Sigmoid colon (tissue), 7 donors: ENCODE data around the gene IQCE. TPM values are rescaled to one million over a fixed set of nuclear protein-coding genes. Genes with fewer than 3 reads are reported as not detected.

Experiments
- DNase-seq: peaks from one replicate; pipeline ENCODE4 v3.0.0-alpha.2; 2019
- H3K27ac ChIP-seq, 4 donors: fragments of 200-600 bp; sonication (generic); one replicate each; pipeline ENCODE4 v1.5.1; 2016 to 2019; ENCODE audit warnings: mild to moderate bottlenecking in 1 of 4
- H3K27me3 ChIP-seq, 3 donors: fragments of 200-600 bp; sonication (generic); one replicate each; pipeline ENCODE4 v1.5.1; 2019; ENCODE audit warnings: mild to moderate bottlenecking in 1 of 3
- H3K36me3 ChIP-seq, 4 donors: fragments of 200-600 bp; sonication (generic); one replicate each; pipeline ENCODE4 v1.5.1; 2016 to 2019
- H3K4me1 ChIP-seq, 4 donors: fragments of 200-600 bp; sonication (generic); one replicate each; pipeline ENCODE4 v1.5.1; 2017 to 2019
- H3K4me3 ChIP-seq, 4 donors: fragments of 200-600 bp; sonication (generic); one replicate each; pipeline ENCODE4 v1.5.1; 2017 to 2019; ENCODE audit warnings: mild to moderate bottlenecking in 2 of 4, moderate library complexity in 1 of 4
- H3K9me3 ChIP-seq, 4 donors: fragments of 200-600 bp in 3 of 4; sonication (generic) in 3 of 4; one replicate each; pipeline versions ENCODE4 v1.5.1 to v1.6.1; 2013 to 2019
- EP300 ChIP-seq, 4 donors: sonication (generic); formaldehyde crosslinking; IDR thresholded peaks; one replicate each; pipeline ENCODE4 v1.6.1; 2017; ENCODE audit warnings: antibody characterized with exemption in 4 of 4
- POLR2A ChIP-seq, 2 donors: fragments of 450-650 bp; IDR thresholded peaks; one replicate each; pipeline ENCODE4 v1.6.1; 2016; ENCODE audit warnings: antibody characterized with exemption in 2 of 2, mild to moderate bottlenecking in 2 of 2, moderate library complexity in 2 of 2
- POLR2AphosphoS5 ChIP-seq, 4 donors: sonication (generic); formaldehyde crosslinking; IDR thresholded peaks; one replicate each; pipeline ENCODE4 v1.6.1; 2017; ENCODE audit warnings: antibody characterized with exemption in 4 of 4
- WGBS, 2 donors: extraction: QIAGEN DNeasy Blood & Tissue Kit; methylation state at CpG; one replicate each; pipeline ENCODE4 v1.1.7; 2013; 5-methylcytosine and 5-hydroxymethylcytosine counted together
- intact Hi-C: fragments of 100-400 bp; cut with DNase I; formaldehyde crosslinking; loops from one replicate; pipeline ENCODE4 v1.15.1; 2023
- polyA plus RNA-seq, 3 donors: library from polyadenylated mRNA; stranded (reverse); fragments of 200-250 nt; gene quantifications; one replicate each; pipeline ENCODE4 v1.2.3, GENCODE V29; 2013
- total RNA-seq, 4 donors: library from RNA; depleted of rRNA; stranded (reverse); fragments of >200 nt; gene quantifications; one replicate each; pipeline ENCODE4 v1.1.0, GENCODE V29; 2016
- TF ChIP-seq, protein P1 (sequence below), 4 experiments: fragments of 450-650 bp in 3 of 4; fragments of 200-600 bp in 1 of 4; IDR thresholded peaks; one replicate each; pipeline ENCODE4 v1.5.1; 2016 to 2019; ENCODE audit warnings: antibody characterized with exemption in 4 of 4, mild to moderate bottlenecking in 3 of 4, moderate library complexity in 2 of 4
- donor health status: healthy with polysubstance abuse.
- donor health status: Bipolar disorder and iron deficiency.
- donor health status: healthy.

IQCE gene
- total and polyA plus RNA-seq, 7 donors = 6.4 to 22.4 (median 9.6) TPM

DNA sequence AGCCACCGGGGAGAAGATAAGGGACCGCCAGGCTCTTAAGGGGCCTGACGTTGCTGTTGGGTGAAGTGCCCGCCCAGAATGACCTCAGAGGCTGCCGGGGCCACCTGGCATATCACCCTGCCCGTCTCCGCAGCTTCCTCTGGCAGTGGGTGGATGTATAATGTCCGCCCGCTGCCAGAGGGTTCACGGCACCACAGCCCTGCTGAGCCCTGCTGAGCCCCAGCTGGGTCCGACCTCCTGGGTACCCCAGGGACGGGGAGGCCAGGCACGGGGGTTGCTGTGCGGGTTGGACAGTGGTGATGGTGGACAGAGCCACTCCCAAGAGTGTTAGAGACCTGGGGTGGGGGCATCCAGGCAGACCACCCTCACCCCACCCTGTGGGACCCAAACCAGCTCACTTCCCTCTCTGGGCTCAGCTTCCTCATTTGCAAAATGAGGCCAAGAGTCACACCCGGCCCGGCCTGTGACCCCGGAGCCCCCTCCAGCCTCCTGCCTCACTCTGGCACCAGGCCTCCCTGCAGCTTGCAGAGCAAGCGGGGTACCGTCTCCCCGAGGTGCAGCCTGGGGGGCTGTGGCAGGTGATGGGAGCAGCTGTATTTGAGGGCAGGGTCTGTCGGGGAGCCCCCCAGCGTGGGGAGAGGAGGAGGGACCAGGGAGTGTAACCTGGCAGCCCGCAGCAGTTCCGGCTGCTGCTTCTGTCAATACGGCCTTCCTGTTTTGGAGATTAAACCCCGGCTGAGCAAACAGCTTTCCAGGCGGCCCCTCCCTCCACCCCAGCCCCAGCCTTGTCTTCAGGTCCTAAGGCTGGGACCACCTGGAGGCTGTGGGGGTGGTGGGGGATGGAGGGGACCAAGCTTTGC, 47.6 kb upstream of the IQCE start:
- Histone ChIP-seq H3K4me1 (peaks cover 0 to 16% (median 10%) of the 10 kb centered on the region in 4 donors), H3K27ac (peak overlapping the region; percentile 15 to 49 (median 32)), H3K36me3 (no peaks in the 10 kb centered on the region), H3K4me3 (no peak overlapping the region), H3K9me3 (no peaks in the 10 kb centered on the region), H3K27me3 (no peaks in the 10 kb centered on the region)
- intact Hi-C loops = no loop called here
- 13 to 19% methylated on average over 27 of the region's 27 CpGs for WGBS, 2 donors
- TF ChIP-seq EP300 (IDR thresholded peaks at IDR 0.05) = no peak
- no peak for DNase-seq

DNA sequence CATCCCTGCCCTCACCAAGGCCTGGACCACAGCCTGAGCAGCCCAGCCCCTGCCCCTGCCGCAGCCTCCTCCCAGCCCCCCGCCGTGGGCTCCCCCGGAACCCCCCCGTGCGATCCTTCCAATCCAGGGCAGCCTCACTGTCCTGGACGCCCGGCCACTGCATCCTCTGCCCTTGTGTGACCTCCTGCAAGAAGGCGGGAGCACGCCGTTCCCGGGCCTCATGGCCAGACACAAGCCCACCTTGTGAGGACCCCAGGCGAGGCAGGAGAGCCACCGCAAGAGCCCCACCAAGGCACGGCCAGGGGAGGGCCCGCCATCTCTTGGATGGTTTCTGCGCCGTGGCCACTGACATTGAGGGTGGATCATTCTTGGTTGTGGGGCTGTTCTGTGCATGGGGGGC, 47.0 kb upstream of the IQCE start:
- WGBS, 2 donors = 20 to 34% methylated on average over 18 of the region's 18 CpGs

DNA sequence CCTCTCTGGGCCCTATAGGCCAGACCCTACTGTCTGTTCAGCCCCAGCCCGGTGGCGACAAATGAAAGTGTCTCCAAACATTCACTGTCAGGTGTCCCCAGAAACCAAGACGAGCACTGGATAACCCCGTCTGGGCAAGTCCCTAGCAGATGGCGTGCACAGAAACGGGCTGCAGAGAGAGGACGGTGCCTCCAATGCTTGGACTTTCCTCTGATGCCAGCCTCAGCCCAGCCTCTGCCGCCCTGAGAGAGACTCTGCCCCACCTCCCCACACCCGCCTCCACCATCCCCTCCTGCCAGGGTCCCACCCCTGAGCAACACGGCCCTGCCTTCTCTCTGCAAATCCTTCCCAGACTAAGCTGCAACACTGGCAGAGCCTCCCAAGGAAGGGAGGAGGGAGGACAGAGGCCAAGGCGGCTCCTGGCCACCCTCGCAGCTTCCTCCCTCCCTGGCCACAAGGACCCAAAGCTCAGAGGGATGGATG, 46.6 kb upstream of the IQCE start:
- intact Hi-C loops = no loop called here
- Histone ChIP-seq H3K9me3 (no peaks in the 10 kb centered on the region), H3K27ac (peak overlapping the region in 2 of 4 donors; percentile 37 to 49), H3K27me3 (no peaks in the 10 kb centered on the region), H3K4me1 (peaks cover 0 to 16% (median 10%) of the 10 kb centered on the region in 4 donors), H3K36me3 (no peaks in the 10 kb centered on the region), H3K4me3 (no peak overlapping the region)
- WGBS, 2 donors = 9 to 30% methylated on average over 12 of the region's 12 CpGs
- DNase-seq = no peak
- TF ChIP-seq POLR2A (IDR thresholded peaks at IDR 0.05) (no peak), EP300 (IDR thresholded peaks at IDR 0.05) (no peak), POLR2AphosphoS5 (IDR thresholded peaks at IDR 0.05) (no peak)
- TF ChIP-seq, protein P1, sequence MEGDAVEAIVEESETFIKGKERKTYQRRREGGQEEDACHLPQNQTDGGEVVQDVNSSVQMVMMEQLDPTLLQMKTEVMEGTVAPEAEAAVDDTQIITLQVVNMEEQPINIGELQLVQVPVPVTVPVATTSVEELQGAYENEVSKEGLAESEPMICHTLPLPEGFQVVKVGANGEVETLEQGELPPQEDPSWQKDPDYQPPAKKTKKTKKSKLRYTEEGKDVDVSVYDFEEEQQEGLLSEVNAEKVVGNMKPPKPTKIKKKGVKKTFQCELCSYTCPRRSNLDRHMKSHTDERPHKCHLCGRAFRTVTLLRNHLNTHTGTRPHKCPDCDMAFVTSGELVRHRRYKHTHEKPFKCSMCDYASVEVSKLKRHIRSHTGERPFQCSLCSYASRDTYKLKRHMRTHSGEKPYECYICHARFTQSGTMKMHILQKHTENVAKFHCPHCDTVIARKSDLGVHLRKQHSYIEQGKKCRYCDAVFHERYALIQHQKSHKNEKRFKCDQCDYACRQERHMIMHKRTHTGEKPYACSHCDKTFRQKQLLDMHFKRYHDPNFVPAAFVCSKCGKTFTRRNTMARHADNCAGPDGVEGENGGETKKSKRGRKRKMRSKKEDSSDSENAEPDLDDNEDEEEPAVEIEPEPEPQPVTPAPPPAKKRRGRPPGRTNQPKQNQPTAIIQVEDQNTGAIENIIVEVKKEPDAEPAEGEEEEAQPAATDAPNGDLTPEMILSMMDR (IDR thresholded peaks at IDR 0.05) = no peak

More for the DNA sequence above, 47.0 kb upstream of the IQCE start:
- no peaks in the 10 kb centered on the region for H3K27me3 ChIP-seq
- DNase-seq = no peak
- no peaks in the 10 kb centered on the region for H3K9me3 ChIP-seq
- intact Hi-C loops = no loop called here
- peaks cover 0 to 16% (median 10%) of the 10 kb centered on the region in 4 donors for H3K4me1 ChIP-seq
- no peaks in the 10 kb centered on the region for H3K36me3 ChIP-seq
- H3K27ac ChIP-seq = peak overlapping the region in 3 of 4 donors; percentile 15 to 49 (median 37)
- TF ChIP-seq POLR2AphosphoS5 (IDR thresholded peaks at IDR 0.05) (no peak), POLR2A (IDR thresholded peaks at IDR 0.05) (no peak), EP300 (IDR thresholded peaks at IDR 0.05) (no peak)
- TF ChIP-seq, protein P1 (IDR thresholded peaks at IDR 0.05) = no peak
- H3K4me3 ChIP-seq = no peak overlapping the region

DNA sequence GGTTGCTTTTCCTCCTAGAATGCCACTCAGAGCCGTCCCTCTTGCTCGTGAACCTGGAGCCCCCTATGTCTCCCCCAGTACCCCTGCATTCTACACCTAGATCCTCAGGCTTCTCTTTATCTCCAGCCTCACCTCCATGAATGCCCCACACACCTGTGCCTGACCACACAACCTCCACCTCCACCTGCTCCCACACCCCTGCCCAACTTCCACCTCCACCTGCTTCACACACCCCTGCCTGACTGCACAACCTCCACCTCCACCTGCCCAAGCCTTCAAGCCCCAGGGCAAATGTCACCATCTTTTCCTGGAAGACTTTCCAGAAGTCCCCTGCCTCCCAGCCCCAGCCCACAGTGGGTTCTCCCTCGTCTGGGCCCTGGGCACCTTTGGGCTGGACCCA, 46.1 kb upstream of the IQCE start:
- intact Hi-C loops = no loop called here
- DNase-seq = no peak
- H3K27me3 ChIP-seq = no peaks in the 10 kb centered on the region
- no peaks in the 10 kb centered on the region for H3K36me3 ChIP-seq
- TF ChIP-seq EP300 (IDR thresholded peaks at IDR 0.05) = no peak
- TF ChIP-seq, protein P1 (IDR thresholded peaks at IDR 0.05) = no peak
- TF ChIP-seq POLR2AphosphoS5 (IDR thresholded peaks at IDR 0.05) = no peak
- no peak for TF ChIP-seq POLR2A (IDR thresholded peaks at IDR 0.05)
- no peak overlapping the region for H3K4me3 ChIP-seq
- H3K9me3 ChIP-seq = no peaks in the 10 kb centered on the region
- peaks cover 0 to 16% (median 10%) of the 10 kb centered on the region in 4 donors for H3K4me1 ChIP-seq
- 70 to 81% methylated on average over 3 of the region's 3 CpGs for WGBS, 2 donors
- H3K27ac ChIP-seq = no peak overlapping the region

DNA sequence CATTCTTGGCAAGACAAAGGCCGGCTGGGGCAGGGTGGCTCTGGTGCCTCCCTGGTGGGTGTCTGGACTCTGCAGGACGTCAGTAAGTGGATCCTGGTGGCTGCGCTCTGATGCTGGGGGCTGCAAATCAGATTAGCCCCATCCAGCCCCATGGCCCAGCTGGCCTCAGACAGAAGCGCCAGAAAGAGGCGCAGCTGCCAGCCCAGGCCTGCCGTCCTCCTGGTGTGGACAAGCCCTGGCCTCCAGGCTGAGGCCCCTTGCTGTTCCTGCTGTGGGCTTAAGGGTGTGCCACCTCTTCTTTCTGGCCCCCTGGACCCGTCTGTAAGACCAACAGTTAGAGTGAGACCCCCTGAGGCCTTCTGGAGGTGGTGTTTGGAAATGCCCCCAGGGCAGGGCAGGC, 45.1 kb upstream of the IQCE start:
- H3K4me1 ChIP-seq = peaks cover 0 to 23% (median 11%) of the 10 kb centered on the region in 4 donors
- H3K9me3 ChIP-seq = no peaks in the 10 kb centered on the region
- no peak for DNase-seq
- WGBS, 2 donors = 93% methylated on average over 7 of the region's 7 CpGs
- no peak overlapping the region for H3K4me3 ChIP-seq
- peaks cover 0 to 2% (median 2%) of the 10 kb centered on the region in 3 donors for H3K27me3 ChIP-seq
- H3K27ac ChIP-seq = no peak overlapping the region
- no peaks in the 10 kb centered on the region for H3K36me3 ChIP-seq
- intact Hi-C loops = no loop called here
- TF ChIP-seq, protein P1 (IDR thresholded peaks at IDR 0.05) = no peak
- TF ChIP-seq EP300 (IDR thresholded peaks at IDR 0.05) (no peak), POLR2A (IDR thresholded peaks at IDR 0.05) (no peak), POLR2AphosphoS5 (IDR thresholded peaks at IDR 0.05) (no peak)
